NCI-H146 treated with DMSO at 0.1 percent for 48 hours (cell line): ENCODE measurements around the gene MUC6.
"Not testable (repeated sequence)": the region's sequence is repeated elsewhere in the genome, so short reads cannot be mapped to it uniquely, and the experiment has no call there.

Experiments used
- DNase-seq: peaks from one replicate; lab custom pipeline; 2025; ENCODE audit not compliant: unreplicated experiment; lab: John Stamatoyannopoulos, UW

MUC6 gene

DNA sequence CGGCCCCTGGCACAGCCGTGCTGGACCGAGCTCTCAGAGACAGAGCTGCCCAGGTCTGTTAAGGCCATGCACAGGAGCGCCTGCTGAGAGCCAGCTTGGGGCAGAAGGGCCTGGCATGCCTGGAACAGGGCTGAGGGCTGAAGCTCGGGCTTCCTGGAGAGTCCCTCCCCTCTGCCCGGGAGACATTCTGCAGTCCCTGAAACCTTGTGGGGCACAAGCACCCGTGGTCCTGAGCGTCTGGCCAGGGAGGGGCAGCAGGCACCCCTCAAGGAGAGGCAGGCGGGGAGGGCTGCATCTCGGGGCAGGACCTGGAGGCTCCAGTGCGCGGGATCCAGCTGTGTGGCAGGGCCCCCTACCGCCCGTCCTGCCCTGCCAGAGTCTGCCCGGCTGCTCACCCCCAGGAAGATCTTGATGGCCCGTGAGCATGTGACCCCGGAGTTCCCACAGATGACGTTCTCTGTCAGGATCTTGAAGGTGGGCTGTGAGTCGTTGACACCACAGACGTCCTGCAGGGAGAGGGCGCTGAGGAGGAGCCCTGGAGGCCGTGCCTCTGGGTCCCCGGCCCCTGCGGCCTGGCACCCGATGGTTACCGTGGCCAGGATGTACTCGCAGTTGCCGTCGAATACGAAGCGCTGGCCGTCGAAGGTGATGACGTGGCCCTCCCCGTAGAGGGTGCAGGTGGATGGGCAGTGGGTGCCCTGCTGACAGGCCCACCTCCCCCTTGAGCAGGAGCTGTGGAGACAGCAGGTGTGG lies 10.9 kb downstream of the MUC6 start:
- no peak for DNase-seq

DNA sequence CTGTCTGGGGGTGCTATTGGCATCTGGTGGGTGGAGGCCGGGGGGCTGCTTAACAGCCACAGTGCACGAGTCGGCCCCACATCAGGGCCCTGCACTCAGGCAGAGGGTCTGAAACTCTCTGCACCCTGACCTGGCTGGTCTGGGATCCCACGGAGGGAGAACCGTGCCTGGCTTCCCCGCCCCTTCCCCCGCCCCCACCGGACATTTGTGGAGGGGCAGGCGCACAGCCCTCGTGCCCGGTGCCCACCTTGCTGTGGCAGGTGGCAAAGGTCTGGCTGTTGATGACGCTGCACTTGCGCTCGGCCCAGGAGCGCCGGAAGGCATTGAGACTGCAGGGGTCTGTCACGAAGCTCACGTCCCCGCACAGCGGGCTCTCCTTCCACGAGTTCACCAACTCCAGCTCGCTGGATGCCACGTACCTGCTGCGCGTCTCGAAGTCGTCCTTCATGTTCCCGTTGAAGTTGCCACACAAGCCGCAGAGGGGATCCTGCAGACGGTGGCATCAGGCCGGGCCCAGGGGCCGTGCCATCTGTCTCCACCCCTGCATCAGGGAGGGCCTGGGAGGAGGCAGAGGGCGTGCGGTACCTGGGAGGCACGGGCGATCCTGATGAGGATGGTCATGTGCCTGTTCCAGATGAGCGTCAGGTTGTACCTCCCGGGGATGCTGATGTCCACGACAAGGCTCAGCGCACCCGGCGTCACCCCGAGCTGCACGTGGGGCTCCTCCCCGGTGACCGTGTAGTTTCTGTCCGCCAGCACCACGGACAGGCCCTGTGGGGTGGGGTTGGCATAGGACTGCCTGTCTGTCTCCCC lies 11.7 kb downstream of the MUC6 start:
- no peak for DNase-seq

DNA sequence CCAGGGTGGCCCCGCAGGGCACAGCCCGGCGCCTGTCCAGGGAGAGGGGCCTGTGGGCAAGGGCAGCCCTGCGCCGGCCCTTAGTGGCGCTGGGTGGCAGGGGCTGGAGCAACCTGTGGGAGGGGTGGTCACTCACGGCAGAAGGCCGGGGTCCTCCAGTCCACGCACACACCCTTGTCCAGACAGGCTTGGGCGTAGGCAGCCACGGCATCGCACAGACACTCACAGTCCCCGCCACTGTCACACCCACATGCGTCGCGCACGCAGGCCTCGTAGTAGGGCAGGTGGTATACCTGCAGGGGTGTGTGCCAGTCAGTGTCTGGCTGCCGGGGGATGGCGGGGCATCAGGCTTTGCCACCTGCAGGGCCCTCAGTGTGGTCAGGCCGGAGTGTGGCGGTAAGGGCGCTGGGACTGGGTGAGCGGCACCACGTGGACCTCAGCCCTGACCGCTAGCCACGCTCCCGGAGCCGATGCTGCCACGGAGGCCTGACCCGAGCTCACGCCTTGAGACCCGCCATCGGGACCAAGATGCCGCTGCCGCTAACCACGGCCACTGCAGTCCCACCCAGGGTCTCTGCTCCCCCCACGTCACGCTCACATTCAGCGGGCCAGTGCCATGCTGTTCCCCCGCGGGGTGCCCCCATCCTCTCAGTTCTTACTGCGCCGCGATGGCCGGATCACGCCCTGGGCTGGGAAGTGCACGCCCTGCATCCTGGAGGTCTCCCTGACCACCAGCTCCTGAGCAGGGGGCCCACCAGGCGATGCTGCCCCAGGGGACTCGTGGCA lies 12.5 kb downstream of the MUC6 start:
- DNase-seq: no peak

DNA sequence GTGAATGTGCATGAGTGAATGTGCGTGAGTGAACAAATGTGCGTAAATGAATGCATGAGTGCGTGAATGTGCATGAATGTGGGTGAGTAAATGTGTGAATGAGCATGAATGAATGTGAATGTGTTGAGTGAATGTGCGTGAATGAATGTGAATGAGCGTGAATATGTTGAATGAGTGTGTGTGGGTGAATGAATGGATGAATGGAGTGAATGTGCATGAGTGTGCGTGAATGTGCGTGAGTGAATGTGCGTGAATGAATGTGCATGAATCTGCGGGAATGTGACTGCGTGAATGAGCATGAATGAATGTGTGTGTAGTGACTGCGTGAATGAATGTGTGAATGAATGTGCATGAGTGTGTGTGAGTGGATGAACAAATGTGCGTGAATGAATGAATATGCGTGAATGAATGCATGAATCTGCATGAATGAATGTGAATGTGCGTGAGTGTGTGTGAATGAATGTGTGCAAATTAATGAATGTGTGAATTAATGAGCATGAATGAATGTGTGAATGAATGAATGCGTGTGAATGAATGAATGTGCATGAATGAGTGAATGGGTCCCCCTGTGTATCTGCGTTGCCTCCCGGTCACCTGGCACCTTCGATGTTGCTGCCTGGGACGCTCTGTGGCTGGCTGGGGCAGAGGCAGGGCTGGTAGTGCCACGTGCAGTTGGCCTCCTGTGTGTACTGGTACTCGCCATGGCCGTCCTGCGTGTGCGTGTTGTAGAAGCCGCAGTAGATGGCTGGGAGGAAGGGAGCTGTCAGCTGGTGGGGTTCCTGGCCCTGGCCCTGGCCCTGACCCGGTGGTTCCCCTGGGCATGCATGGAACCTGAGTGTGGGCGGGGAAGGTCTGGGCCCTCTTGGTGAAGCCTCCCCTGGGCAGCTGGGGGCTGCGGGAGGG lies 13.4 kb downstream of the MUC6 start:
- no peak for DNase-seq

DNA sequence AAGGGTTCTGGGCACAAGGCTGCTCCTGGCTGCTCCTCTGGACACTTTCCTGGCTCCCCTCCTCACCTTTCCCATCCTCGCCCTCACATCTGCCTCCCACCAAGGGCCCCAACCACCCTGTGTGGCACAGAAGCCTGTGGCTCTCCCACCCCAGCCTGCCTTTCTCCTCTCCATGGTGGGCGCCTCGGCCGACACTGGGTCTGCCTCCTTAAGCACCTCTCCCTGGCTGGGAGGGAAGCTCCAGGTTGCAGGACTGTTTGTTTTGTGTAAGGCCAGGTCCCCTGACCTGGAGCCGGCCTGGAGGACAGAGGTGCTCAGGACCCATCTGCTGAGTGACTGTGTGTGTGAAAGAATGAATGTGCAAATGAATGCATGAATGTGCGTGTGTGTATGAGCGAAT lies 14.1 kb downstream of the MUC6 start:
- no peak for DNase-seq

DNA sequence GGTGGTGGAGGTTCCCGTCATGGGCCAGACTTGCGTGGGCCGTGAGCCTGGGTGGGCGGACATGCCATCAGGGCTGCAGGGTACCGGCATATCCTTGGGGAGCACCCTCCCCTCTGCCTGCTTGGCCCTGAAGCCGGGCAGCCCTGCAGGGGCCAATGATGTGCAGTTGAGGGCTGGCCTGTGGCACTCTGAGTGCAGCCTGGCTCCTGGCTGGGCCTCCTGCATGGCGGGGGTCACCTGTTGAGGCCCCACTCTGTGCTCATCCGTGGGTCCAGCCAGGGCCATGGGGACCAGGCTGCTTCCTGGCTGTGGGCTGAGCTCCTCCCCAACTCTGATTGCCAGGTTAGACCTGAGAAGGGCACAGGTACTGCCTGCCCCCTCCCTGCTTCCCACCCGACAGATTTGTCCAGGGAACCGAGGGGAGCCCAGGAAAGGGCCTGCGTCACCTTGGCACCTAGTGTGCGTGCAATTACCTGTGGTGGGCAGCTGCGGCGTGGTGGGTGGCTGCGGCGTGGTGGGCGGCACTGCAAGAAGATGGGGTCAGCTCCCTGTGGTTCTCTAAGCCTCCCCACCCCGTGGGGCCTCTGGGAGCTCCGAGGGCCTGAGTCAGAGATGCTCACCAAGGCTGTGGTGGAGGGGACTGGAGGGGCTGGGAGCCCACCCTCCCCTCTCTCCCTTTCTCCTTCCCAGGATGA lies 16.2 kb downstream of the MUC6 start:
- no peak for DNase-seq

DNA sequence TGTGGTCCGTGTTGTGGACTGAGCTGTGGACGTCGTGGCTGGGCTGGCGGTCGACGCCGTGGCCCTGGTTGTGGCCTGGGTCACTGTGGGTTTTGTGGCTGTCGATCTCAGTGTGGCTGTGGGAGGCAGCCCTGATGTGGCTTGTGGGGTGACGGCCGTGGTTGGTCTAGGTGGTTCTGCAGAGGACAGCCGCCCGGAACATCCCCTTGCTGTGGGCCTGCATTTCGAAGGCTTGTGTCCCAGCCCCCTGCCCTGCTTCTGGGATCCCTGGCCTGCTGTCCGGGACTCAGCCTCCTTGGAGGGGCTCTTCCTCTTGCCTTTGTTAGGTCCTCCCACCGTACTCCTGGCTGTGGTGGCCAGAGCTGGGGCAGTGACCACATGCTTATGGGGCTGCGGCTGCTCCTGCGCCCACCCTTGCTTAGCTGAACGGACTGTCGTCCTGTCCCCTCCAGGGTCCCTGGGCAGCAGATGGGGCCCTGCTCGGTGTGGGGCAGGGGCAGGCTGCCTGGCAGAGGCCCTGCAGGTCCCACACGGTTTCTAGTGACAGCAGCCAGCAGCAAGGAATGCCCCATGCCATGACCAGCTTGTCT lies 17.1 kb downstream of the MUC6 start:
- no peak for DNase-seq

DNA sequence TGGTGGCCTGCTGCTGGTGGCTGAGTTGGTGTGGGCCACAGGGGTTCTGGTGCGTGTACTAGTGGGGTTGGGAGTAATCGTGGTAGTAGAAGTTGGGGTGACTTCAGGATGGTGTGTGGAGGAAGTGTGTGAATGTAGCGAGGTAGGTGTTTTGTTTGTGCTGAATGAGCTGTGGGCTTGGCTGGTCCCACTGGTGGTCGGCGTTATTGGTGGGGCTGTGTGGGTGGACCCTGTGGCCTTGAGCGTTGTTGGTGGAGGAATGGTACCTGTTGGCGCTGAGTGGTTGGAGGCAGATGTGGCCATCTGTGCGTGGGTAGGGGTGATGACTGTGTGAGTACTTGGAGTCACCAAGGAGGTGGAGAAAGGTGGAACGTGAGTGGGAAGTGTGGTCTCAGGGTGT lies 18.4 kb downstream of the MUC6 start:
- no peak for DNase-seq

DNA sequence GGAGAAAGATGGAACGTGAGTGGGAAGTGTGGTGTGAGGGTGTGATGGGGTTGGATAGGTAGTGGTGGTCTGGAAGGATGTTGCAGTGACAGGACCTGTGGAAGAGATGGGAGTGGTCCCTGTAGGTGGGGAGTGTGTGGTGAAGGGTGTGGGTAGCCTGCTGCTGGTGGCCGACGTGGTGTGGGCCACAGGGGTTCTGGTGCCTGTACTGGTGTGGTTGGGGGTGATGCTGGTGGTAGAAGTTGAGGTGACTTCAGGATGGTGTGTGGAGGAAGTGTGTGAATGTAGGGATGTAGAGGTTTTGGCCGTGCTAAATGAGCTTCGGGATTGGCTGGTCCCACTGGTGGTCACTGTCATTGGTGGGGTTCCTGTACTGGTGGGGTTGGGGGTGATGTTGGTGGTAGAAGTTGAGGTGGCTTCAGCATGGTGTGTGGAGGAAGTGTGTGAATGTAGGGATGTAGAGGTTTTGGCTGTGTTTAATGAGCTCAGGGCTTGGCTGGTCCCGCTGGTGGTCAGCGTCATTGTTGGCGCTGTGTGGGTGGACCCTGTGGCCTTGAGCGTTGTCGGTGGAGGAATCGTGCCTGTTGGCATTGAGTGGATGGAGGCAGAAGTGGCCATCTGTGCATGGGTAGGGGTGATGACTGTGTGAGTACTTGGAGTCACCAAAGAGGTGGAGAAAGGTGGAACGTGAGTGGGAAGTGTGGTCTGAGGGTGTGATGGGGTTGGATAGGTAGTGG lies 19.1 kb downstream of the MUC6 start:
- DNase-seq: no peak

DNA sequence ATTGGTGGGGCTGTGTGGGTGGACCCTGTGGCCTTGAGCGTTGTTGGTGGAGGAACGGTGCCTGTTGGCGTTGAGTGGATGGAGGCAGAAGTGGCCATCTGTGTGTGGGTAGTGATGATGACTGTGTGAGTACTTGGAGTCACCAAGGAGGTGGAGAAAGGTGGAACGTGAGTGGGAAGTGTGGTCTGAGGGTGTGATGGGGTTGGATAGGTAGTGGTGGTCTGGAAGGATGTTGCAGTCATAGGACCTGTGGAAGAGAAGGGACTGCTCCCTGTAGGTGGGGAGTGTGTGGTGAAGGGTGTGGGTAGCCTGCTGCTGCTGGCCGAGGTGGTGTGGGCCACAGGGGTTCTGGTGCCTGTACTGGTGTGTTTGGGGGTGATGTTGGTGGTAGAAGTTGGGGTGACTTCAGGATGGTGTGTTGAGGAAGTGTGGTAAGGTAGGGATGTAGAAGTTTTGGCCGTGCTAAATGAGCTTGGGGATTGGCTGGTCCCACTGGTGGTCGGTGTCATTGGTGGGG lies 19.9 kb downstream of the MUC6 start:
- DNase-seq: not testable (repeated sequence)

DNA sequence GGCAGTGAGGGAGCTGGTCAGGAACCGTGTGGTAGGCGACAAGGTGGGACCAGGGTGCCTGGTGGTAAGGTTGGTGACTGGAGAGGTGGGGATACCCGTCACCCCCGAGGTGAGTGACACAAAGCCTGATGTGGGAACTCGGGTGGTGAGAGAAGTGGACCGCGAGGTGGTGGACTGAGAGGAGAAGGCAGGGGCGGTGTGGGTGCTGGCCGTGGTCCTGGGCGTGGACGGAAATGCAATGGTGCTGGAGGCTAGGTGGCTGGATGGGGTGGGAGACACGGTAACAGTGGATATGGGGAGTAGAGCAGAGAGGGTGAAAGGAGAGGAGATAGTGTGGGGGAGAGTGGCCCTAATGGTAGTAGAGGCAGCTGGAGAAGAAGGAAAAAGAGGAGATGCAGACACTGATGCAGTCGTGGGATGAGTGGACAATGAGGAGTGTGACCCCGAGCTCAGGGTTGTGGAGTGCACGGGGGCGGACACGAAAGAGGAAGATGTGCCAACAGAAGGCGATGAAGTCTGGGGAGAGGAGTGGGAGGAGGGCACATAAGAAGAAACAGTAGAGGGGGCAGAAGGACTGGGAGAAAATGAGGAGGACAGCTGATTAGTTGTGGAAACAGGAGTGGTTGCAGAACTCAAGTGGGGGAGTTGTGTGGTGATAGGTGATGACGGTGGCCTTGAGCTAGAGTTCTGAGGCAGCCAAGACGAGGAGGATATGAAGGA lies 20.5 kb downstream of the MUC6 start:
- DNase-seq: no peak

DNA sequence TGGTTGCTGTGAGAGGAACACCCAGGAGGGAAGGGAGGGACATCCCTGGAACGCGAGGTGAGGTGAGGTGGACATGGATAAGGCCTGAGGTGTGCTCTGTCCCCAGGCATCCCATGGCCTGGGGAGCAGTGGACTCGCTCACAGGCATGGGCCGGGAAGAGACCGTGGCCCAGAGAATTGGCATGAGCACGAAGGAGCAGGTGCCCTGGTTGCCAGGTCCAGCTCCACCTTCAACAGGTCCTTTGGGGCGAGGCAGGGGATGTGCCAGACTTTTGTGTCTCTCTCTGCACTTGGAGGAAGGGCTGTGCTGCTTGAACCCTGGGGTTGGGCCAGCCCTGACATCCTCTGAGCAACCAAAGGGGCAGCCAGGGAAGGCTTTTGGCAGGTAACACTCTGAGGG lies 21.5 kb downstream of the MUC6 start:
- DNase-seq: no peak

DNA sequence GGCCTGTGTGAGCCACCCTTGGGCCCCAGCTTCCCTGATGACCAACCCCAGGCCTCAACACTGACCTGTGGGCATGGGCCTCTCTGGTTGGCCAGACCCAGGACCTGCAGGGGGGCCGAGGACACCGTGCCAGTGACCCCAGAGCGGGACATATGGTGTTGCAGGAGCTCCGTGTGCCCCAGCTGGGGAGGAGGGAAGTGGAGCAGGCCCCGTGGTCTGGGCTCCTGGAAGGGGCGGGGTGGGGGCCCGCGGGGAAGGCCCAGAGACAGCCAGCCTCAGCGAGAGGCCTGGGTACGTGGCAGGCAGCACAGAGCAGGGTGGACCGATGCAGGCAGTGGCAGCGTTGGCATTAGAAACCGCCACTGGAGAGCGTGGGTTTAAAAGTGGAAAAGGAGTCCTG lies 22.2 kb downstream of the MUC6 start:
- DNase-seq: no peak

DNA sequence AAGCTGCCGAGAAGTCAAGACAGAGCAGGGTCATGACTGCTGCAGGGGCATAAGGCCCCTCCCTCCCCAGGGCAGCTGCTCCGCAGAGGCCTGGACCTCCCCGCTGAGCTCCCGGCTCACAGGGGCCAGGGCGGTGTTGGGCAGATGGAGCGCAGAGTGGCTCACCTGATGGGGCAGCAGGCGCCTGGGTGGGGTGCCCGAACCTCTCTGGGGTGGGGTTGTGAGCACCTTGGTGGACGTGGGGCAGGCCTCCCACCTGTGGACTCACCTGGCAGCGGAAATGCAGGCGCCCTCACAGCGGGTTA lies 22.9 kb downstream of the MUC6 start:
- no peak for DNase-seq

DNA sequence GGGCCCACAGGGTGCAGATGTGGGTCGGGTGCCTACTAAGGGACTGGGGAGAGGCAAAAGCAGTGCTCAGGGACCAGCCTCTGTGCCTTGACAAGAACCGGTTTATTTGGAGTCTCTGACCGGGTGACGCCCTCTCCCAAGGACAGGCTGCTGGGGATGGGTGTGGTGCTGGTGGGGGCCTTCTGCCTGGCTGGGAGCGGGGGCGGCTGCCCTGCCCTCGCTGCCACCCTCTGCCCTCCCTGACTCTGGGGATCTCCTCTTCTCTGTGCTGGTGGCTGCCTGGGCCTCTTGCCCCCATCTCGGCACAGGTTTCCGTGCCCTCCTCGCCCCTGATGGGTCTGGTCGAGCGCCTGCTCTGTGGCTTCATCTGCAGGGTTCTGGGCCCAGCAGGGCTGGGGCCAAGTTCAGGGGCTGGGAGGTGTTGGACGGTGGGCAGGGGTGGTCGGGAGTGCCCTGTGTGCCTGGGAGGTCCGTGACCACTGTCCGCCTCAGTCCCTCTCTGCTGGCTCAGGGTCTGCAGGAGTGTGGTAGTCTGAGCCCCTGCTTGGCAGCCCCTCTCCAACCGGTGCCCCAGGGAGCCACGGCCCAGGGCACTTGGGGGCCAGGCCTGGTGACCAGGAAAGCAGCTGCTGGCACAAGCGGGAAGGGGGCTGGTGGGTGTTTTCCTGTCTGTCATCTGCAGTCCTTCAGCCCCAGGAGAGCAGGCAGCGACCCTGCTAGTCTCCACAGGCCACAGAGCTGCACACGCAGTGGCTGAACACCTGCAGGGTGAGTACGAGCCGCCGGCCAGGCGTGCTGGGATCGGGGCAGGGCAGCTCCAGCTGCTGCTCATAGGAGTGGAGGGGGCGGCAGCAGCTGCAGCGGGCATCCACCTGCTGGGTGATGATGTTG lies 23.5 kb downstream of the MUC6 start:
- DNase-seq: peak; percentile 81

DNA sequence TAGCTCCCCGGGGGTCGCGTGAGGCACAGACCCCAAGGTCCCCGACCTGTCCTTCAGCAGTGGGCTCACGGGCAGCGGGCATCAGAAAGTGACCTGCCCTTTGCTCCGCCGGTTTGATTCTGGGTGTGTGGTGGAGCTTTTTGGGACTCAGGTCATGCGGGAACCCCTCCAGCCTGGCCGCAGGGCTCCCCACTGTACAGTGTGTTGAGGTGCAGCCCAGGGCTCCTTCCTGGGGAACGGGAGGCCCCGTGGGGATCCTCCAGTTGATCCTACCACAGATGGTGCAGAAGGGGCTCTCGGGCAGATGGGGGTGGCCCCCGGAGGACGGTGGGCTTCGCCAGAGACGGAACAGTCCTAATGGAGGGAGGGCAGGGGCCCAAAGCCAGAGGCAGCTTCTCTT lies 24.2 kb downstream of the MUC6 start:
- no peak for DNase-seq

DNA sequence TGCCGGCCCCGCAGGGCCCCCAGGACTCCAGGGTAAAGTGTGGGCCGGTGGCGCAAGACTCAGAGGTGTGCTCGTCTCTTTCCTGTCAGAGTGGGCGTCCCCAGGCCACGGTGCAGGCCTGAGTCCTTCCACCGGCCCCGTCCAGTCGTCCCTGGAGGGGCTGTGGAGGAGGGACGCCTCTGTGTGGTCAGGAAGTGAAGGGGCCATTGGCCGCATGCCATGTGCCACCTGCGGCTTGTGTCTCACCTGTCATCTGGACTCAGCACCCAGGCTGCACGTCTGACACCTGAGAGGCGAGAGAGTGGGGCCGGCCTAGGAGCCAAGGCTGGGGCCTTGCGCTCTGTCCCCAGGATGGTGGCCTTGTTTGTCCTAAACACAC lies 25.2 kb downstream of the MUC6 start:
- DNase-seq: no peak
